HepG2 (cell line): ENCODE data around the gene MGLL. TPM values are rescaled to one million over a fixed set of nuclear protein-coding genes. Genes with fewer than 3 reads are reported as not detected.

ENCODE experiments used
- ATAC-seq: fragments of 200-7000 bp; cut with Tn5 transposase; 3 replicates; pipeline ENCODE4 v1.9.1; 2020; ENCODE audit warnings: mild to moderate bottlenecking, moderate library complexity
- BruUV-seq: library from RNA; stranded (reverse); fragments of 400-500 nt; replicated peaks from 2 replicates; lab custom pipeline; 2021; lab: Mats Ljungman, UMichigan
- CTCF ChIA-PET: fragments of 300-600 bp; formaldehyde crosslinking; extraction: SDS; loops from one replicate; lab custom pipeline; 2021; ENCODE audit warnings: low total read pairs, inconsistent platforms, low intra/inter-chr PET ratio; lab: Yijun Ruan, JAX
- POLR2A ChIA-PET: fragments of 350-600 bp; sonication (Branson Sonifier 250); formaldehyde crosslinking; loops from one replicate; lab custom pipeline; 2020; ENCODE audit warnings: antibody characterized with exemption, inconsistent platforms; lab: Yijun Ruan, JAX
- DNase-seq: peaks from one replicate; pipeline ENCODE4 v3.0.0-alpha.2; 2015; ENCODE audit warnings: low spot score
- FAIRE-seq: peaks from 3 replicates; lab custom pipeline; 2011; peaks lifted over from hg19 to GRCh38; lab: Jason Lieb, UNC
- H2AFZ ChIP-seq: one replicate; pipeline ENCODE4 v1.6.1; 2011; ENCODE audit warnings: low read length, inconsistent platforms
- H3K27ac ChIP-seq: fragments of 300-600 bp; 3 replicates; pipeline ENCODE4 v1.8.0; 2011; ENCODE audit warnings: mixed run types, mild to moderate bottlenecking, mixed read lengths, low read length, inconsistent platforms; ENCODE audit not compliant: insufficient read depth; ENCODE audit errors: extremely low read length
- H3K27me3 ChIP-seq, 2 experiments: fragments of 200-600 bp in 1 of 2; 2 replicates in 1 of 2; 3 replicates in 1 of 2; pipeline versions ENCODE4 v1.6.0 to v1.8.0; 2011; ENCODE audit warnings: low read length in 2 of 2, mild to moderate bottlenecking in 2 of 2, moderate library complexity in 2 of 2, inconsistent platforms in 1 of 2; ENCODE audit not compliant: insufficient read depth in 2 of 2, control insufficient read depth in 1 of 2
- H3K36me3 ChIP-seq, 2 experiments: fragments of 200-600 bp in 1 of 2; replicated peaks in 1 of 2; 2 replicates in 1 of 2; 3 replicates in 1 of 2; pipeline versions ENCODE4 v1.5.1 to v1.8.0; 2011; ENCODE audit warnings: low read length in 2 of 2, inconsistent platforms in 1 of 2; ENCODE audit not compliant: insufficient read depth in 2 of 2, control insufficient read depth in 1 of 2
- H3K4me1 ChIP-seq: 2 replicates; pipeline ENCODE4 v1.5.1; 2012; ENCODE audit warnings: low read length, inconsistent platforms; ENCODE audit not compliant: insufficient read depth
- H3K4me2 ChIP-seq: 2 replicates; pipeline ENCODE4 v1.6.0; 2011; ENCODE audit warnings: low read depth, low read length, inconsistent platforms
- H3K4me3 ChIP-seq, 3 experiments: fragments of 200-600 bp in 1 of 3; sonication (generic), shearing (Covaris generic) in 1 of 3; replicated peaks in 1 of 3; 2 replicates each; pipeline ENCODE4 v1.5.1; 2011 to 2016; ENCODE audit warnings: low read length in 3 of 3, inconsistent platforms in 2 of 3, low read depth in 2 of 3, mild to moderate bottlenecking in 2 of 3, control low read depth in 1 of 3, mixed read lengths in 1 of 3; ENCODE audit not compliant: insufficient read depth in 1 of 3
- H3K79me2 ChIP-seq: one replicate; pipeline ENCODE4 v1.6.1; 2011; ENCODE audit warnings: low read length, inconsistent platforms; ENCODE audit not compliant: insufficient read depth
- H3K9ac ChIP-seq: 2 replicates; pipeline ENCODE4 v1.6.0; 2011; ENCODE audit warnings: mild to moderate bottlenecking, low read depth, low read length, inconsistent platforms; ENCODE audit not compliant: insufficient read depth
- H3K9me3 ChIP-seq: 2 replicates; pipeline ENCODE4 v1.5.1; 2012; ENCODE audit warnings: mild to moderate bottlenecking, low read length
- H4K20me1 ChIP-seq: 2 replicates; pipeline ENCODE4 v1.6.0; 2011; ENCODE audit warnings: inconsistent platforms, mild to moderate bottlenecking, low read length, moderate library complexity; ENCODE audit not compliant: insufficient read depth
- ISX ChIP-seq: sonication (generic); formaldehyde crosslinking; conservative IDR thresholded peaks from 2 replicates; pipeline ENCODE4 v1.5.0; 2020; ENCODE audit warnings: missing genetic modification reagents
- NFE2L2 ChIP-seq: fragments of 150-350 bp; IDR thresholded peaks from 2 replicates; pipeline ENCODE4 v1.6.1; 2014; ENCODE audit warnings: low read length
- PAWR ChIP-seq: sonication (generic); formaldehyde crosslinking; IDR thresholded peaks from 2 replicates; pipeline ENCODE4 v1.4.0; 2020; ENCODE audit warnings: missing genetic modification reagents, mild to moderate bottlenecking, borderline replicate concordance
- REL ChIP-seq: sonication (generic); formaldehyde crosslinking; conservative IDR thresholded peaks from 2 replicates; pipeline ENCODE4 v1.8.0; 2022; ENCODE audit warnings: mild to moderate bottlenecking, missing genetic modification reagents, moderate library complexity
- ZBTB1 ChIP-seq: sonication (generic); formaldehyde crosslinking; IDR thresholded peaks from 2 replicates; pipeline ENCODE4 v1.4.0; 2020; ENCODE audit warnings: missing genetic modification reagents, borderline replicate concordance
- ZC3H13 ChIP-seq: sonication (generic); formaldehyde crosslinking; IDR thresholded peaks from 2 replicates; pipeline ENCODE4 v1.8.1; 2023; ENCODE audit warnings: mild to moderate bottlenecking, missing genetic modification reagents, moderate library complexity
- ZNF224 ChIP-seq: sonication (generic); formaldehyde crosslinking; IDR thresholded peaks from 2 replicates; pipeline ENCODE4 v1.5.0; 2020; ENCODE audit warnings: mild to moderate bottlenecking, missing genetic modification reagents
- ZNF24 ChIP-seq: fragments of 450-650 bp; IDR thresholded peaks from 2 replicates; pipeline ENCODE4 v1.6.1; 2017; ENCODE audit warnings: antibody characterized with exemption, mild to moderate bottlenecking
- ZNF292 ChIP-seq: sonication (generic); formaldehyde crosslinking; IDR thresholded peaks from 2 replicates; pipeline ENCODE4 v1.8.1; 2022; ENCODE audit warnings: mild to moderate bottlenecking, low read depth, missing genetic modification reagents, borderline replicate concordance
- ZNF646 ChIP-seq: sonication (generic); formaldehyde crosslinking; IDR thresholded peaks from 2 replicates; pipeline ENCODE4 v1.9.0; 2021; ENCODE audit warnings: mild to moderate bottlenecking, missing genetic modification reagents
- ZNF740 ChIP-seq: sonication (generic); formaldehyde crosslinking; IDR thresholded peaks from 2 replicates; pipeline ENCODE4 v1.4.0; 2020; ENCODE audit warnings: missing genetic modification reagents
- ZNF775 ChIP-seq: sonication (generic); formaldehyde crosslinking; IDR thresholded peaks from 2 replicates; pipeline ENCODE4 v1.4.0; 2020; ENCODE audit warnings: missing genetic modification reagents, mild to moderate bottlenecking, moderate library complexity, borderline replicate concordance
- WGBS: methylation state at CpG from one replicate; pipeline ENCODE4 v1.1.6; 2017; ENCODE audit warnings: low lambda C conversion rate; 5-methylcytosine and 5-hydroxymethylcytosine counted together
- in situ Hi-C: cut with HindIII; loops from 2 replicates; pipeline ENCODE4 v1.10.0; 2017; ENCODE audit warnings: low pct_unique_long_range_greater_than_20kb; ENCODE audit not compliant: extremely low pct_ligation_motif_present
- intact Hi-C: fragments of 100-400 bp; cut with micrococcal nuclease; formaldehyde crosslinking; loops from one replicate; pipeline ENCODE4 v1.10.0; 2022; ENCODE audit not compliant: unreplicated experiment
- polyA plus RNA-seq, 8 experiments: library from polyadenylated mRNA; depleted of rRNA in 3 of 8; stranded (reverse) in 7 of 8; unstranded in 1 of 8; fragments of >200 nt; fragmentation: Illumina TruSeq in 4 of 8; extraction: Trizol in 4 of 8; gene quantifications; 2 replicates each; pipeline versions ENCODE4 v1.2.1 to v1.2.3, GENCODE V29; 2011 to 2016; ENCODE audit warnings: low read depth in 4 of 8, missing spikeins in 1 of 8, mixed read lengths in 1 of 8; ENCODE audit not compliant: insufficient read depth in 1 of 8
- total RNA-seq, 5 experiments: library from RNA; depleted of rRNA; stranded (reverse); fragments of >200 nt; fragmentation: Illumina TruSeq; extraction: Trizol; gene quantifications; 2 replicates each; pipeline ENCODE4 v1.2.3, GENCODE V29; 2016; ENCODE audit warnings: low read depth in 1 of 5

MGLL gene
- total and polyA plus RNA-seq, 2 of the 13 experiments (the other 11 are each of a cell fraction or from before 2014, with no cell fraction given) = not detected

GRCh38 chr3:127755305-127755681 lies 67.0 kb downstream of the MGLL start:
- Histone ChIP-seq H3K9ac (no peak overlapping the region), H2AFZ (no peak overlapping the region), H3K4me1 (no peaks in the 10 kb centered on the region), H3K4me3 (no peak overlapping the region), H3K36me3 (no peaks in the 10 kb centered on the region), H3K79me2 (no peaks in the 10 kb centered on the region), H3K27me3 (peaks cover 1 to 43% of the 10 kb centered on the region in 2 experiments; a peak in 4 of 5 replicates), H4K20me1 (no peaks in the 10 kb centered on the region), H3K4me2 (no peak overlapping the region), H3K9me3 (no peaks in the 10 kb centered on the region)
- CTCF ChIA-PET = no interaction called here
- POLR2A ChIA-PET = no interaction called here
- BruUV-seq = no TSS peak
- intact Hi-C loops = no loop called here
- in situ Hi-C loops = no loop called here
- FAIRE-seq (no peak), ATAC-seq (no peak)
- WGBS = 16% methylated on average over 4 of the region's 12 CpGs
- TF ChIP-seq ZBTB1 (CRISPR knock-in tag) (no peak), PAWR (no peak), NFE2L2 (no peak), ZNF292 (CRISPR knock-in tag) (no peak), ZNF24 (no peak), ZNF740 (CRISPR knock-in tag) (no peak), ZNF646 (CRISPR knock-in tag) (no peak), ZNF224 (CRISPR knock-in tag) (no peak), ZNF775 (CRISPR knock-in tag) (no peak), REL (no peak), ISX (CRISPR knock-in tag) (no peak), ZC3H13 (no peak)
- TF ChIP-seq, all 625 proteins: peak for 0
- DNase-seq = no peak
- H3K27ac ChIP-seq = no peak overlapping the region
